GM19351 (cell line): ENCODE data around the gene FMNL1.

Experiments
- ATAC-seq: cut with Tn5 transposase; IDR thresholded peaks from one replicate; pipeline ENCODE4 v1.9.1; 2021; ENCODE audit warnings: mild to moderate bottlenecking, moderate library complexity; ENCODE audit not compliant: unreplicated experiment

The FMNL1 gene

DNA sequence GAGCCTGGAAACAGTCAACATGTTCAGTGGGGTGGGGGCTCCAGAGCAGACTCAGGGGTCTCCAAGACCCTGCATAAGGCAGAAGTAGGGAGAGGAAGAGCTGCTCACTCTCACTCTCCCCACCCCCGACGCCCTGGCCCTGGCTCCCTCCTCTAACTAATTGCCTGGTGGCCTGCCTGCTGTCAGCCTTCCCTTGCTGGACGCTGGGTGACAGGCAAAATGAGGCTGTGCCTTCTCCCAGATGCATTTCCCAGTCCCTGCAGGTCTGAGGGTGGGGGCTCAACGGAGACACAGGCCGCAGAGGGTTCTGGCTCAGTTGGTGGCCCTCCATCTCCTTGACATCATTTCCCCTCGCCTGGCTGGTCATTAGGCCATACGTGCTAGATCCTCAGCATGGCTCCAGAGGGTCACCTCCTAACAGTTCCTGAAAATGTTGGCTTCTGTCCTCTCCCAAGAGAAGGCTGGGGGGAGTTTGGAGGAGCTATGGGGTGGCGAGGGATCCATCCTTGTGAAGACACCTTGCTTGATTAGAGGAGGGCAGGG, 1.4 kb downstream of the FMNL1 start:
- no peak for ATAC-seq

DNA sequence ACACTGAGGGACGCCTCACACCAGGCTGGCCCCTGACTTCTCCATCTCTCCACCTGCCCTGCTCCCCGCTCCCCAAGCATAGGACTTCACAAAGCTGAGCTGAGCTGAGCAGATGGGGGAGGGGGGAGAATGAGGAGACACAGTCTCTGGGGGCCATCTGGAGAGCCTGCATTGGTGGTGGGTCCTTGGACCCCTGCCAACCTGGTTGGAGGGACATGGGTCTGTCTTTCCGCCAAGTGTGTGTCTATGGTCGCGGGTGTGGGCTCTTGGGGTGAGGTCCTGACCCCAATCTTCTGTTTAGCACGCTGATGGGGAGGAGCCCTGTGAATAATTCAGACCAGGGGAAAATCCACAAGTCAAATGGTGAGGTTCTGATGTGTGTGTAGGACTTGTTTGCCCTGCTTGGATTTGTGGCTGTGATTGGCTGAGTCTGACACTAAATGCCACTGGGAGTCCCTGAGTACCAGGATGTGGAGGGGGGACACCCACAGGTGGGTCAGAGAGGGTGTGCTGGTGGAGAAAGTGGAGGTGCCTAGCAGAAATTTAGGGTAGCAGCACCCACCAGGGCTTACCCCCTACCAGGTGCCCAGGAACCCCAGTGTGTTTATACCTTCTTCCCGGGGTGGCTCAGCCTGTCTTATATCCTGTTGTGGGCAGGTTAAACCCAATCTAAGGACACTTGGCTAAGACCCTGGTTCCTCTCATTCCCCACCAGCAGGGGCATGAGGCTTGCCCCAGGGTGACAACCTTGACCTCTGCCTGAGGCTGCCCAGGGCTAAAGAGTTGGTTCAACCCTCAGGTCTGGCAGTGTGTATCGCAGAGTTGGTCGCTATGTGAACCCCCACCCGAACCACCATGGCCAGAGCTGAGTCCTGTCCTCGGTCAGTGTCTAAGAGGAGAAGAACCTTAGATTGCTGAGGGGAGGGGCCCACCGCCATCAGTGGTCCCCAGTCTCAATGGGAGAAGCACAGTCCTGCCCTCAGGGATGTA, 2.1 kb downstream of the FMNL1 start:
- no peak for ATAC-seq

DNA sequence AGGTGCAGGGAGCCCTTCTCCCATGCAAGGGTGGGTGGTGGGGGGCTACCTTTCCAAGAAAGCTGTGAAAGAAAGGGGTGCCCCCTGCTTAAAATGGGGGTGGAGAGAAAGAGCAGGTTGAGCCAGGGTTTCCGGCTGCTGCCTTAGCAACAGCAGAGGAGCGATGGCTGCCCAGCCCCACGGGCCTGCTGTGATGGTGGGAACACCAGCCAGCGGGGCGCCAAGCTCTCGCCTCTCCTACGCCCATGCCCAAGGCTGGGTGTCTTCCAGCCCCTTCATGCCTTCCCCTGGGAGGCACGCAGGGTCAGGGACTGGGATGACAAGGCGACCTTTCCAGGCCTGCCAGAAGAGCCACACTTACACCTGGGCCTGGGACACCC, 3.0 kb downstream of the FMNL1 start:
- no peak for ATAC-seq

DNA sequence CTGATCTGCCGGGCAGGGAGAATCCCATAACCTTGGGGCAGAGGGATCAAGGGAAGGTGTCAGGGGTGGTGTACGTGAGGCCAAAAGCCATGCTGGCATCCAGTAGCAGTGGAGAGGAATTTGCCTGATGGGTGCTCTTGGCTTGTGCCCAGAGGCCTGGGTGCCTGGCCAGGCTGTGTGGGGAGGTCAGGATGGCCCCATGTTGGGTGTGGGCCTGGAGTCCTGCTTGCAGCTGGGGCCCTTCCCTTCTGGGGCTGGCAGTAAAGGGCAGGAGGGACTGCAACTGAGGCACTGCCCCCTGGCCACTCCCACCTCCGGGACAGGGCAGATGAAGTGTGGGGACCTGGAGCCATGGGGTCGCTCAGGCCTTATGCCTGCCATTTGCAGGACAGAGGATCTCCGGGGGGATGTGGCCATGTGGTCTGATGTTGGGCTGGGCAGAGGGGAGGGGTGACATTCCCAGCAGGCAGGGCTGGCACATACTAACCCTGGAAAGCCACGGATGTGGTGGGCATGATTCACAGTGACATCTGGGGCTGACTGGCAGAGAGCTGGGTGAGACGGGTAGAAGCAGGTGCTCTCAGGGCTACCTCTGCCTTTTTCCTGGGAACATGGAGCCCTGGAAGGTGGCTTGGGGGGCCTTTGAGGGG, 3.5 kb downstream of the FMNL1 start:
- ATAC-seq: no peak

DNA sequence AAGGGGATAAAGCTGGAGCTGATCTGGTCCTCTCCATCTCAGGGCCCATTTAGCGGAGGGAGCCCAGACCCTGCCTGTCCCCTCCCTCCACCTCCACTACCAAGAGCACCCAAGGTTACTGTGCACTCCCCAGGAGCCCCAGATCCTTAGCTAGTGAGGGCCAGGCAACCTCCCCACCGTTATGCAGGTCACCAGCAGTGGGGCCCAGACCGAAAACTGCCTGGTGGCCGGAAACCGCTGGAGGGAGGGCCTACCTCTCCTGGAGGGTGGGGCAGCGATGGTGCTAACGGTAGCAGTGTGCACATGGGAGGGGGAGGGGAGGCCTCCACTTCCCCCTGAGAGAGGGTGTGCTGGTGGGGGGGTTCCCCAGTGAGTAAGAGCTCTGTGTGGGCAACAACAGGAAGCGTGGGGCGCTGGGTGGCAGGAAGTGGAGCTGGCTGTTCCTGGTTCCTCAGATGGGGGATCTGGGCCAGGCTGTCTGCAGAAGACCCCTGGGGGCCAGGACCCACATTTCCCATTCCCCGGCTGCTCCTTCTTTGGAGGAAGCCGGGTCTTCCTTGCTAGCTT, 4.4 kb downstream of the FMNL1 start:
- ATAC-seq: peak; percentile 39

DNA sequence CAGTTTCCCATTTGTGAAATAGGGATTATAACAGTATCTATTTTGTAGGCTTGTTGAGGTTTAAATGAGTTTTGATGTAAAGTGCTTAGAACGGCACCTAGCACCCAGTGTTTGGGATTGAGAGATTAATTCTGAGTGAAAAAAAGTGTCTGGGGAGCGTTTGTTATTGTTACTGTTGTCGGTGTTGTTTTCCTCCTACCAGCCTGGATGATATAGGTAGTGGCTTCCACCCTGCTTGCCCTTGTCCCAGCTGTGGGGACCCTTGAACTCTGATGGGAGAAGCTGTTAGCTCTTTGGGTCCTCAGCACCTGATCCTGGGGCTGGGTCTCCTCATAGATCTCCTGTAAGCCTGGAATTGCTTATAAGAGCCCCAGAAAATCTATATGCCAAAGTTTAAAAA, 4.9 kb downstream of the FMNL1 start:
- ATAC-seq: no peak

DNA sequence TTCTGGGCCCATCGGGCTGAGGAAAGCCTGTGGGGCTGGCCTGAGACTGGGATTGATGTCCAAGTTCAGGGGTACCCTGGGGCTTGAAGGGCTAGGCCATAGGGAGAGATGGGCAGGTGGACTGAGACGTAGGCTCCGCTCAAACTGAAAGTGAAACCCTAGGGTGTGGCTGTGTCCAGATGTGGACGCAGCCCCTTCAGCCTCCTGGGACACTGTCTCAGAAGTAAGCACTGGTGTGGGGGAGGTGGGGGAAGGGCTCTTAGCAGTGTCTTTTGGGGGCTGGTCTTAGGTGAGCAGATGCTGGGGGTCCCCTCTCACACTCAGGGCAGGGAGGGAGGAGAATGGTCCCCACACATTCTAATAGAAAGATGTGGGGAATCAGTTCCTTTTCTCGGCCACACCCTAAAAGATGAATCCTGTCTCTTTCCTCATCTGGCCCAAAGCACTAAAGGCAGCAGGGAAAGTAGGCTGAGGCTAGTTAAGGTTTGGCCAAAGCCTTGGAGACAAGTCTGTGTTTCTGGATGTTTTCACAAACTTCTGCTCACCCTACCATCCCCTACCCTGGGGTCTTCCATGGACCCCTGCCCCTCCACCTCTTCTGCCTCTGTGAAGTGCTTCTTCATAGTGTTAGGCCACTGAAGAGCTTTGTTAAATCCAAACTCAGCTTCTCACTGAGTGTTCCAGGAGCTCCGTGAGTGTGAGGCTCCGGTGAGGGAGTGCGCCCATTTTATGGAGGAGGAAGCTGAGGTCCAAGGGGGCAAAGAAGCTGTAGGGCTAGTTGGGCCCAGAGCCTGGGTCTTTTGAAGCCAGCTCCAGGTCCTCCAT, 5.6 kb downstream of the FMNL1 start:
- no peak for ATAC-seq

DNA sequence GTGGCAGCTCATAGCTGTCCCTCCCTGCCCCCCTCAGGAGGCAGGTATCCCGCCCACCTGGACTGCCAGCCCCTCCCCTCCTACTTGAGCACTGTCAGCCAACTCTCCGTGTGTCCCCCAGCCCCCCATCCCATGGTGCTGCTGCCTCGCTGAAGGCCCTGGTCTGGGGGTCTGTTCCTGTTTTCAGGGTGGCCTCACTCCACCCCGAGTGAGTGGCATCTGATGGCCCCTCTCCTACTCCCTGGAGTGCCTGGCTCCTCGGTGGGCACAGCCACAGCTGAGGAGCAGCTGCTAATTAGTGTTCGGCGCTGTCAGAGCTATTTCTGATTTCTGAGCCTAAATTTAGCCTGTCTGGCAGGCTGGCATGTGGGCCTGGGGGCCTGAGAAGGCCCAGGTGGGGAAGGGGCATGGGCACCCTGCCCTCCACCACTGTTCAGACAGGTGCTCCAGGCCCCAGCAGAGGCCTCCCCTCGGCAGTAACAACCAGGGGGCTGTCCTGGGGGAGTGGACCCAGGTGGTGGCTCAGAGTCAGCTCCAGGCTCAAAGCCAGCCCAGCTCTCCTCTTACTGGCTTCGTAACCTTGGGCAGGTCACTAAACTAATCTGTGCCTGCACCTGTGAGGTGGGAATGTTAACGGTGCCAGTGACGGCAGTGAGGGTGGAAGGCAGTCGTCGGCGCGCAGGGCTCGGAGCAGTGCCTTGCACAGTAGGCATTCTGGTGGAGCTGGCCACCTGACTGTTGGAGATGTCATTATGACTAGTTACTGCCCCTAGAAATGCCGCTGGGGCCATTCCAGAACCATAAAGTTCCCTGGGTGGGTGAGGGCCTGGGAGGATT, 6.5 kb downstream of the FMNL1 start:
- ATAC-seq: no peak

DNA sequence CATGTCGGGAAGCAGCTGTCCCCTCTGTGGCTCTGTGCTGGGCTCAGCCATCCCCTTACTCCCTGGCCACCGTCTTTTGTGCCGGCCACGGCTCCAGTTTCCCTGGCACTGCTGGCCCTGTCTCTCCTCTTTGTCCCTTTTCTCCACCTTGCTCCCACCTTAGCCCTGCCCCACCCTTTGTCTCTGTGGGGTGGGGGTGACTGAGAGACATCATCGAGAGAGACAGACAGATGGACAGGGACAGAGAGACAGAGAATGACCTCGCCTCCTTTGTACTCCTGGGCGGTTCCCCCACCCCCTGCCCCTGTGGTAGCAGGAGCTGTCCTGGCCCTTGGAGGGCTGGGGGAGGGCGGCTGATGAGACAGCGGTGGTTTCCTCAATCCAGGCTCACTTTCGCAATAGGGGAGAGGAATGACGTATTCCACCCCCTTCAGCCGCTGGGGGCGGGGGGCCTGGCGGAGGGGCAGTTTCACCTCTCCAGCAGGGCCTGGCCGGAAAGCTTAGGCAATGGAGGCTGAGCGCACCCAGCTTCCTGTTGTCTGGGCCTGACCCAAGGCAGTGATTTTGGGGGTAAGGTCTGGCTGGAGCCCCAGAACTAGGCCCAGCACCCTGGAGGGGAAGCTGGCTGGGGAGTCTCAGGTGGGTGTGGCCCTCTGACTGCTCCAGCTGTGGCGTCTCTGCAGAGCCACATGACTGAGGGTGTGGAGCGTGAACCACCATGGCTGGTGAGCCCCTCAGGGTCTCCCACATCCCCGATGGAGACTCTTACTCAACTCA, 7.3 kb downstream of the FMNL1 start:
- ATAC-seq: peak; percentile 39

DNA sequence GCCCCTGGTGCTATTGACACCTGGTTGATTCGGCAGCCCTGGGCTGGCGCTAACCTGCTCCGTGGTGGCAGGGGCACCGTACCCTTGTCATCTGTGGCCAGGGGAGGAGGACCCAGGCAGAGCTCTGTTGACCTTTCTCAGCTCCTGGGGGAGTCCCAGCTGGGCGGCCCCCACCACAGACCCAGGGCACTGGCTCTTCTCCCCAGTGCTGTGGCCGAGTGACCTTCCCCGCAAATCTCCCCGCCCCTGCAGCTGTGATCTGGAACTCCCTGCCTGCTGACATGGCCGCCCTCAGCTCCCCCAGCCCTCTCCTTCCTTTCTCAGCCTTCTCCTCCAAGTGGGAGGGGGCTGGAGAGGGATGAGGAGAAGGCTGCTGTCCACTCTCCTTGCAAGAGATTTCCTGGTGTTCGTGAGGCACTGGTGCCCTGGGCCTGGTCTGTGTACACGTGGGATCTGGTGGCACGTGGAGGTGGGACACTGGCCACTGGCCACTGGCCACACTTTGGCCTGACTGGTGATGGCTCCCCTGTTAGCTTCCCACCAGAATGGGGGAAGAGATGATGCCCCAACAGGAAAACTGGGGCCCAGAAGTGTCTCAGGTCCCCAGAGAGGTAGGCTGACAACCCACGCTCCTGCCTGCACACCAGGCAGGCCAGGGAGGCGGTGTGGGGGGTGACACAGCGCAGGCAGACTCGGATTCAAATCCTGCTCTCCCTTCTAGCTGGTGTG, 8.2 kb downstream of the FMNL1 start:
- ATAC-seq: no peak

DNA sequence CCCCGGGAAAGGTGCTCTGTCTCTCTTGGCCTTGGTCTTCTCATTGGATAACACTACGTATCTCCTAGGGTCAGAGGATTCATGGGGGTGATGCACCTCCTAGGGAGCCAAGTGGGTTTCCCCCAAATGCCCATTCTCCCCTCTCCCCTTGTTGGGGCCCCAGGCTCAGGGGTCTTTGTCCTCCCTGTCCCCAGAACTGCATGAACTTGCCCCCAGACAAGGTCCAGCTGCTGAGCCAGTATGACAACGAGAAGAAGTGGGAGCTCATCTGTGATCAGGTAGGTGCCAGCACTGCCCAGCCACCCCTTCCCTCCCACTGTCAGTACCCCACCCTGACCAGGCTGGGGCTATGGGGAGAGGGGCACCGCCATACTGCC, 8.7 kb downstream of the FMNL1 start:
- ATAC-seq: no peak

DNA sequence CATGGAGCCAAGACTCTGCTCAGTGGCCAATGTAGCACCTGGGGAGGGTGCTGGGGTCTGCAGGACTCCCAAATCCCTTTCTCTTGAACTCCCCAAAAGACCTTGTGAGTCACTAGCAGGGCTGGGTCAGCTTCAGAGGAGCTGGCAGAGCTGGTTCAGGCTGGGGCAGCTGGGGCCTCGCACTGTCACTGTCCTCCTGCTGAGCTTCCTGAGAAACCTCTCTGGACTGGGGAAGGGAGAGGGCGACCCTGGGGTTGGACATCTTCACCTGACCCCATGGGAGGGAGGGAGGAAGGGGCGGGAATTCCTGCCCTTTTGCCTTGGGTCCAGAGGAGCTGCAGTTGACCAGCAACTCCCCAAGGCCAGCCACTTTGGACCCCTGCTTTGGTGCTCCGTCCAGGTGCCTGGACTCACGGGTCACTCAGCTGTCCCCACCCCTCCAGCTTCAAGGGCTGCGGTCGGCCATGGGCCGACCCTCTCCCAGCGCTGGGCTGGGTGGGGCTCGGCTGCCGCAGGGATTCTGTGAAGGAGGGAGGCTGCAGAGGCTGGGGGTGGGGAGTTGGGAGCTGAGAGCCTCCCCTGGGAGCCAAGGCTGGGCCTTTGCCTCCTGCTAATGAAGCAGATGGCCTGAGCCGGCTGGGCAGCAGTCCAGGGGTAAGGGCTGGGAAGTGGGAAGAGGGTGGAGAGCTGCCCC, 9.2 kb downstream of the FMNL1 start:
- ATAC-seq: no peak

DNA sequence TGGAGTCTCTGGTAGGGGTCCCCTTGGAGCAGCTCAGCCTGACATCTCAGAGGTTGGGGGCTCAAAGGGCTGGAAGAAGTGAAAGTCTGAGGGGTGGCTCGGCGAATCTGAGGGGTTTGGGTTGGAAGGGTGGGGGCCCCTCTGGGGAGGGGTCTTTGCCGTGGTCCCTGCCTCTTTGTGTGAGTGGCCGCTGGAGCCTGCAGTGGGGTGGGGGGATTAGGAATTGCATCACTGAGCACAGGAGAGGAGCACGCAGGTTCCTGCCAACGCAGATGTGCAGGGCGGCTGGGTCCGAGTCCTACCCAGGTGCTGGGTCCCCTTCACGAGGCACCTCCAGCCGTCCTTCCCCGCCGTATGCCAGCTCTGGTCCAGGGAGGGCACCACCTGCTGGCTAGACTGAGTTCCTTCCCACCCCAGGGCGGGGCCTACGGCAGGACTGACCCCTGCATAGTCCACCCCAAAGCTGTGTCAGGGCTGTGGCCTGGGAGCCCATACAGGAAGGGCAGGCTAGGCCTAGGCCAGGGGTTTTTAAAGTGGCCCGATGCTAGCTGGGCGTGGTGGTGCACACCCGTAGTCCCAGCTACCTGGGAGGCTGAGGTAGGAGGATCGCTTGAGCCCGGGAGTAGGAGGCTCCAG, 9.9 kb downstream of the FMNL1 start:
- no peak for ATAC-seq

DNA sequence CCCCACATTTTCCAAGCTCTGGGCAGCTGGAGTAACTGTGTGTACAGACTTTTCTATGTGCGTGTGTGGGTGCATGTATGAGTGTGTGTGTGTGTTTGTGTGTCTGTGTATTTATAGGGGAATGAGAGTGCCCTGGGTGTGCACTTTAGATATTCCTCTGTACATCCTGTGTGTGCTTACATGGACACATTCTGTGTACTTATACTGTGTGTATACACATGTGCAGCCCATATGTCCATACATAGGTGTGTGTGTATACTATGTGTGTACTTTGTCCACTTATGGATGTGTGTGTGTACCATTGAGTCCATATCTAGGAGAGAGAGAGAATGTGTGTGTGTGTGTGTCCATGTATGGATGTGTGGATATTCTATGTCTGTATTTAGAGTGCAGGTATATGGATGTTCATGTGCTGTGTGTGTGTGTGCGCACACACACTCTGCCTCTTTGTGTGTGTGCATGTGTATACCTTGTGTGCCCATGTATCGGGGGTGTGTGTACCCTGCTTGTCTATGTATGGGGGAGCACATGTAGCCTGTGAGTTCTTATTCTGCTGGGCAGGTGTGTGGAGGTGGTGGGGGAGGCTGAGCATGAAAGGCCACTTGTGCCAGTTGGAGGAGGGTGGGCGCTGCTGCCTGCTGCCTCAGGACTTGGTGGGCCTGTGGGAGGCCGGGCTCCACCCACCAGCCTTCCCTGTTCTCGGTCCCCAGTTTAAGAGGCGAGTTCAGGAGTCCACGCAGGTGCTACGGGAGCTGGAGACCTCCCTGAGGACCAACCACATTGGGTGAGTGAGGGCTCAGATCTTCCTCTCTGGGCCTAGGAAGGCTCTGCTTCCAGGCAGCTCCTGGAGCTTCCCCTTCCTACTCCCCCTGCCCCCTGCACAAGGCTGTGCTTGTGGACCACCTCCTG, 11.1 kb downstream of the FMNL1 start:
- no peak for ATAC-seq

DNA sequence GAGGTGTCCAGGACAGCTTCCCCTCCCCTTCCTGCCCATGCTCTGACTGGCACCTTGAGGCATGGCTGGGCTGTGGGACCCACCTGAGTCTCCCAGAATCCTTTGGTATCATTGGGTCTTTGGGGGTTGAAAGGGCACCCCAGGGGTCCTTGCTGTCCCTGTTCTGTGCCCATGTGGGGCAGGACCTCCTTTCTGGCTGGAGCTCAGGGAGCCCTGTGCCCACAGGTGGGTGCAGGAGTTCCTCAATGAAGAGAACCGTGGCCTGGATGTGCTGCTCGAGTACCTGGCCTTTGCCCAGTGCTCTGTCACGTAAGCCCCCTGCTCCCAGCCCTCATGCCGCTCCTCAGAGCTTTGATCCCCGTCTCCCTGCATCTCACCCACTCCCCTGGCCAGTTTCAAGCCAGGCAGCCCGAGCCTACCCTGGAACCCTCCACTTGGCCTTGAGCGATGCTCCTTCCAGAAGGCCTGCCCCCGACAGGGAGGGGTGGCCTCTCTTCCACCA, 11.8 kb downstream of the FMNL1 start:
- ATAC-seq: no peak
